Measurements from ENCODE around the gene SLC12A8.

- TF ChIP-seq TAF1 (IDR thresholded peaks at IDR 0.05; ENCODE audit: borderline replicate concordance, low read depth, low read length), result no peak
- no peak for TF ChIP-seq POLR2A (IDR thresholded peaks at IDR 0.05; ENCODE audit: low read depth, low read length)
- no peak for TF ChIP-seq POLR2AphosphoS5 (IDR thresholded peaks at IDR 0.05; ENCODE audit: low read depth, low read length)
These were observed 143.1 kb downstream of the SLC12A8 start for GRCh38 chr3:125069452-125069851.

All from GM12892 (cell line).